Stimulated activated CD4-positive, alpha-beta T cell treated with anti-CD3 and anti-CD28 coated beads, Interleukin-4, amount 100 ng/mL, for 24 hours (primary cell): Measurements from ENCODE around the gene CRAMP1.
A peak's percentile ranks its signal among the peaks of the same experiment; 100 is the strongest.
"Not testable (repeated sequence)": the region's sequence is repeated elsewhere in the genome, so short reads cannot be mapped to it uniquely, and the experiment has no call there.

Source experiments
- DNase-seq: peaks from one replicate; pipeline ENCODE4 v3.0.0-alpha.2; 2020

CRAMP1 gene, protein sequence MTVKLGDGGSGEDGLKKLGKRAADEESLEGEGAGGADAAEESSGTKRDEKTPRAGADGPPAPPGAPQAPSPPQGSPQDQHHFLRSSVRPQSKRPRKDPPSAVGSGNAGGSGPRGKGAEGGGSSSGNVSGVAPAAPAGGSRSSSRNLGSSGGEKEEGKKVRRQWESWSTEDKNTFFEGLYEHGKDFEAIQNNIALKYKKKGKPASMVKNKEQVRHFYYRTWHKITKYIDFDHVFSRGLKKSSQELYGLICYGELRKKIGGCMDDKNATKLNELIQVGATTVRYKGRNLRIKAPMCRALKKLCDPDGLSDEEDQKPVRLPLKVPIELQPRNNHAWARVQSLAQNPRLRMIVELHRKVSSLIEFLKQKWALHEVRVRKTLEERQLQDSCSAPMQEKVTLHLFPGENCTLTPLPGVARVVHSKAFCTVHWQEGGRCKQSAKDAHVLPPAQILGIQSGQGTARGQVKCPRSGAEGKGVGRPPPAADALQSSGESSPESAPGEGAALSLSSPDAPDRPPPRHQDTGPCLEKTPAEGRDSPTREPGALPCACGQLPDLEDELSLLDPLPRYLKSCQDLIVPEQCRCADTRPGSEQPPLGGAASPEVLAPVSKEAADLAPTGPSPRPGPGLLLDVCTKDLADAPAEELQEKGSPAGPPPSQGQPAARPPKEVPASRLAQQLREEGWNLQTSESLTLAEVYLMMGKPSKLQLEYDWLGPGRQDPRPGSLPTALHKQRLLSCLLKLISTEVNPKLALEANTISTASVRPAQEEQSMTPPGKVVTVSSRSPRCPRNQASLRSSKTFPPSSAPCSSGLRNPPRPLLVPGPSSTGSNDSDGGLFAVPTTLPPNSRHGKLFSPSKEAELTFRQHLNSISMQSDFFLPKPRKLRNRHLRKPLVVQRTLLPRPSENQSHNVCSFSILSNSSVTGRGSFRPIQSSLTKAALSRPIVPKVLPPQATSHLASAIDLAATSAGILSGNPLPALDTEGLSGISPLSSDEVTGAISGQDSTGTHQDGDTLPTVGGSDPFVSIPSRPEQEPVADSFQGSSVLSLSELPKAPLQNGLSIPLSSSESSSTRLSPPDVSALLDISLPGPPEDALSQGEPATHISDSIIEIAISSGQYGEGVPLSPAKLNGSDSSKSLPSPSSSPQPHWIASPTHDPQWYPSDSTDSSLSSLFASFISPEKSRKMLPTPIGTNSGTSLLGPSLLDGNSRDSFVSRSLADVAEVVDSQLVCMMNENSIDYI (N-terminal part only)

DNA sequence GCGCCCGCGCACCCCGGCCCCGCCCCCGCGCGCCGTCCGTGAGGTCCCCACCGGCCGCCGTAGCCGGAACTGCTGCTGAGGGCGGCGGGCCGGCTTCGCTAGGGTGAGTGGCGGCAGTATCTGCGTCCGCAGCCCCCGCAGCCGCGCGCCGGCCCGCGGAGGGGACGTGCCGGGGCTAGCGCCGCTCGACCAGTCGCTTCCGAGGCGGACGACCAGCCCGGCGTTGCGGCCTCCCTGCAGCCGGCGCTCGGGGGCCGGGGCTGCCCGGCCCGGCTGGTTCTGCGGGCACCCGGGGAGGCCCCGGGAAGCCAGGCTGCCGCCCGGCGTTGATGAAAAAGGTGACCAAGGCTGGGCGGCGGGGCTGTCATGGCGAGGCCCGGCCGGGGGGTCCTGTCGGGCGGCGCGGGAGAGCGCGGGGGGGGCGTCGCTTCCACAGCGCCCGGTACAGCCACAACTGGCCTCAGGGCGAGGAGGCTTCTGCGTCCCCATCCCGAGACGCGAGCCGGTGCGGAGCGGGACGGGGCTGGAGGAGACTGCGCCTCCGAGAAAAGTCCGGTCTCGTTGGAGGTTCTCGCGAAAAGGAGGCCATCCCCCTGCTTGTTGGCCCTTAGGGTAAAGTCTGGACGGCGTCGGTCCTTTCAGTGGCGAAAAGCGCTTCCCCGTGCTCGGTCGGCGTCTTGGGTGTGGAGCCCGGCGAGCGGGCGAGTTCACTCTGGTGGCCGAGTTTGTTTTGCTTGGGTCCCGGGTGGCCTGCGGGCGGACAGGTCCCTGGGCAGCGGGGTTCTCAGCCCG, at the start of gene CRAMP1:
TSS of gene CRAMP1 (plus strand) at position 41 of the 792 bp plus-strand sequence. CDS start 2,280 bp downstream, outside the sequence.
- peak; percentile 20 for DNase-seq

DNA sequence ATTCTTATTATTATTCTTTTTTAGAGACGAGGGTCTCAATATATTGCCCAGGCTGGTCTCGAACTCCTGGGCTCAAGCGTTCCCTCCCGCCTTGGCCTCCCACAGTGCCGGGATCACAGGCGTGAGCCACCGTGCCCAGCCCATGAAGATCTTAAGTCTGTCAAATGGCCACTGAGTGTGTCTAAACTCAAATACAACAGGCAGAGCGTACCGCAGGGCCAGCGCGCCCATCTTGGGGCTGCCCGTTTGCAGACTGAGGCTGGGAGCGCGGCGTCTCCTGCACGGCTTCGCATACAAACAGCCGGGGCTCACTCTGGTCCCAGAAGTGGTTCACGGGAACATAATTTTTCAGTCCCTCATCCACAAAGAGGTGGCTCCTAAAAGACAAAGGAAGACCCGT, 48.4 kb upstream of the CRAMP1 start:
- DNase-seq: no peak

DNA sequence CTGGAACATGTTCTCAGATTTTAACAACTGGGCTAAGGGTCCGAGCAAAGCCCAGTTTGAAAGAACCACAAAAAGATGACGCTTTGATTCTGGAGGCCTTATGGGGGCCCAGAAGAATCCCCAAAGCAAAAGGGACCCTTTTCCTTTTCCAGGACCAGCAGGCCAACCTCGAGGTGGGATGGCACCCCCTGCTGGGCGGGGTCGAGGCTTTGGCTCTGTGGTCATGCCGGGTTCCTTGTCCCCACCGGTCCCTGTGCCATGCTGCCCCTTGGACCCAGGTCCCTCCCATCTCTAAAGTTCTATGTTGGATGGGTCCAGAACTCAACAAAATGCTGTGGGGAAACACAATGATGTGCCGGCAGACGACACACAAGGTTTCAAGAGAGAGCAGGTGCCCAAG, 47.8 kb upstream of the CRAMP1 start:
- DNase-seq: no peak

DNA sequence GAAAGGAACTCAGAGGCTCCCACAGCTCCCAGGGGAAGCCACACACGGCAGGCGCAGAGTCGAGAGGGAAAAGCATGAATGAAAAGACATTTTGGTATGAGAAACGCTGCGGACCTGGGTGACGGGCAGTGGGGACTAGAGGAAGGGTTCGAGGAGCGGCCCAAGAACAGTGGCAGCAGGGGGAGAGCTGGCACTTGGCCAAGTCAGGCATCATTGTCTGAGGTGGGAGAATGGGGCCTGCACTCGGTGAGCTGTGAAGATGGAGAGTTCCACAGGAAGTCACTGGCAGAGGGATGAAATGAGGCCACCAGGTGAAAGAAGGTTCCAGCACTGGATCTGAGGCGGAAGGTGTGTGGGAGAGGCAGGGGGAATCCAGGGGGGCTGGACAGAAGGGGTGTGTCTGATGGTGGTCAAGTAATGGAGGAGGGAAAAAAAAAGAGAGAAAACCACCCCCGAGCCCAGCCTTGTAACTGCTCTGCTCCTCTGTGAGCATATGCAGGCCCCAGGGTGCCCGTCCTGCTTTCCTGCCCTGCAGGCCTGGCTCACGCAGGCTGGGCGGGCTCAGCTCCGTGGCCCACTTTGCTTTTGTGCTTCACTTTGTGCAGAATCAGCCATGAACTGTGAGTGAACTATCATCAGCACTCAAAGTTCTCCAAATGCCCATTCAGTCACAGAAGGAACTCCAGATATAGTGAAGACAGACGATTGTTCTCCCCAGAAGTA, 46.9 kb upstream of the CRAMP1 start:
- no peak for DNase-seq

DNA sequence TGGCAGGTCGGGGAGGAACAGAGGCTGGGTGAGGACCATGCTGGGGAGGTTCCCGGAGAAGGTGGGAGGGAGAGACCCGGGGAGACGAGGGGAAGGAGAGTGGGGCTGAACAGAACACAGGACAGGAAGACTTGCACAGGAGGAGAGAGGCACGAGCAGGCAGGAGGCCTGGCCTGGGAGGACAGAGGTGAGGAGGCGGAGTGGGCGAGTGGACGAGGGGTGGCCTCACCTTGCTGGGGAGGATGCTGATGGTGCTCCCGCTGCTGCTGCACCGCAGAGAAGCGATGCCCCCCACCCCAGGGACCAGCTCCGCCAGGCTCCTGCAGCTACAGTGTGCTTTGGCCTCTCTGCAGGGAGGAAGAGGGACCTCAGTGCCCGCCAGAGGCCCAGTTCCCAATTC, 44.2 kb upstream of the CRAMP1 start:
- no peak for DNase-seq

DNA sequence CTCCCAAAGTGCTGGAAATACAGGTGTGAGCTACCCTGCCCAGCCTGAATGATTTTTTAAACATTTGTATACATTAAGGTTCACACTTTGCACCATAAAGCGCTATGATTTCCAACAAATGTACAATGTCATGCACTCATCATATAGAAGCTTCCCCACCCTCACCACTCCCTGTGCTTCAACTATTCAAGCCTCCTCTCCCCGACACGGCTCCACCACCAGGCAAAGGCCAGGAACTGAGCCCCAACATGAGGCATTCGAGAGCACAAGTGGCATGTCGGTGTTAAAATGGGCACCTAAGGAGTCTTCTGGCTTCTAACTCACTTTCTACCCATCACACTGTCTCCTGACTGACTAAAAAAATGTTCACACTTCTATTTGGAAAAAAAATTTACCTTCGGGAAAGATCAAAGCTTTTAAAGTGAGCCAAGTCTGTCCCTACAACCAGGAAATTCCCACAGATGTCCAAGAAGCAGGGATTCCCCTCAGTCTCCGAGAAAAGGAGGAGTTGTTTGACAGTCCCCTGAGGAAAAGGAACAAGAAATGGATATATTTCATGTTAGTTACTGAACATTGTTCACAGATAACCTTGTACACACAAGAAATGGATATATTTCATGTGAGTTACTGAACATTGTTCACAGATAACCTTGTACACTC, 41.0 kb upstream of the CRAMP1 start:
- DNase-seq: no peak

DNA sequence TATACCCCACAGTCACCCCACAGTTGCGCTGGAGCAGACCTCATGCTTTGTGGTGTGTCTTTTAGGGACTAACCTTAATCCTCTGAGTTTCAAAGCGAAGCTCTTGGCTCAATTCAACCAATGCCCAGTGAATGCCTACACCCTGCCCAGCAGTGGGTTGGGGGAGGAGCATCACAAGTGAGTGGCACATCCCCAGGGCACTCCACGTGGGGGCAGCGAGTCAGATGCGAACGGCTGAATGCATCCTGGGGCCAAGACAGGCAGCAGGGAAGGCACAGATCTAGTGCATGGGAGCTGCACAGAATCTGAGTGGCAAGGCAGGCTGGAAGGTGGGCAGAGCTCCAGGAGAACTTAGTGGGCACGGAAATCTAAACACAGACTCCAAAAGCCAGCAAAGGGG, 39.5 kb upstream of the CRAMP1 start:
- no peak for DNase-seq

DNA sequence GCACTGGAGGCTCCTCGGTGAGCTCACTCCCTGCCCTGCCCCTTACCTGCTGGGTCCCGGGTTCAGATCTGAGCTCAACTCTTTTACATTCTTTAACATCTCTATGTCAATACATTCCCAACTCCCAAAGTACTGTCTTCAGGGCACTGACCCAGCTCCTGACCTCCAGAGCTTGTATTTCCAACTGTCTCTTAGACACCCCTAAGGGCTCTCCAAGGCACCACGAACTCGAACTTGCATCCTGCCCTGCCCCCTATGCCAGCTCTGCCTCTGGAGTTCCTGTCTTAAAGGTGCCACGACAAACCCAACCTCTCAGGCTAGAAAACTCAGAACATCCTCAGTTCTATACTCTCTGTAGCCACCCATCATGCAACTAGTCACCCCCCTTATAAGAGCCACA, 38.9 kb upstream of the CRAMP1 start:
- no peak for DNase-seq

DNA sequence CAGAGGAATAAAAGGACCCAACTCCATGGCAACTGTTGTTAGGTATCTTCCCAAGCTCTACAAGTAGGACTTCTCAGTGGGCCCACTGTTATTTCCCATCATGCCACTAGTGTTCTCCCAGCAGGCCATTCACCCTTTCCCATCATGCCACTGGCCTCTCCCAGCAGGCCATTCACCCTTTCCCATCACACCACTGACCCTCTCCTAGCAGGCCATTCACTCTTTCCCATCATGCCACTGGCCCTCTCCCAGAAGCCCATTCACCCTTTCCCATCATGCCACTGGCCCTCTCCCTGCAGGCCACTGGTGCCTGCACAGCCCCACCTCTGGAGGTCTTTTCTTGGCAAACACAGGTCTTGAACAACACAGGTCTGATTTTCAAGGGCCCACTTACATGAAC, 36.6 kb upstream of the CRAMP1 start:
- DNase-seq: no peak

DNA sequence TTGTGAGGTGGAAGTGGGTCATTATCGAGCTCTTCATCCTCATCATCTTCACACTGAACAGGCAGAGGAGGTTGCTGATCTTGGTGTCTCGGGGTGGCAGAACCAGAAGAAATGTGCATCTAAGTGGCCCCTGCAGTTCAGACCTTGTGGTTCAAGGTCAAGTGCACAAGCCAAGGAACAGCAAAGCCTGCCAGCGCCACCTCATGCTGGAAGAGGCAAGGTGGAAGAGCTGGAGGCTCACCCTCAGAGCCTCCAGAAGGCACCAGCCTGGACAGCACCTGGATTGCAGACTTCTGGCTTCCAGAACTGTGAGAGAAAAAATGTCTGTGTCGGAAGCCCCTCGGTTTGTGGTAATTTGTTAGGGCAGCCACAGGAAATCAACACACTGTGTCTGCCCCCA, 32.9 kb upstream of the CRAMP1 start:
- no peak for DNase-seq

DNA sequence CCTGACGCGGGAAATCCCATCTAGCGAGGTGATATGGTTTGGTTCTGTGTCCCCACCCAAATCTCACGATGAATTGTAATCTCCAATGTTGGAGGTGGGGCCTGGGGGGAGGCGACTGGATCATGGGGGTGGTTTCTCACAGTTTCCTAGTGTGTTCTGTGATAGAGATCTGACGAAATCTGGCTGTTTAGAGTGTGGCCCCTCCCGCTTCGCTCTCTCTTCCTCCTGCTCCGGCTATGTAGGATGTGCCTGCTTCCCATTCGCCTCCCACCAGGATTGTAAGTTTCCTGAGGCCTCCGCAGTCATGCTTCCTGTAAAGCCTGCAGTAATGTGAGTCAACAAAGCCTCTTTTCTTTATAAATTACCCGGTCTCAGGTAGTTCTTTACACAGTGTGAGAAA, 31.9 kb upstream of the CRAMP1 start:
- no peak for DNase-seq

DNA sequence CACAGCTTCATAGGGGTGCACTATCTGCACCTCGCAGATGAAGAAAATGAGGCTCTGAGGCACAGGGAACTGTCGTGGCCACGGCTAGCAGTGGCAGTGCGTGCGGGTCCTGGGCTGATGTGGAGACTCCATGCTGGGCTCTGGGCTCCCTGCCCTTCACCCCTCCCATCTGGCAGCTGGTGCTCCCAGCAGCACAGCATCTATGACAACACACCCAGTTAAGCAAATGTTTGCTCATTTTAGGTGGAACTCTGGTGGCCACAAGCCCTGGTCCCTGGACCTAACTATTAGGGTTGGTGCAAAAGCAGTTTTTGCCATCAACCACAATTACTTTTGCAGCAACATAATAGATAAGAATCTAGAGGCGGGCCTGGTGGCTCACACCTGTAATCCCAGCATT, 31.2 kb upstream of the CRAMP1 start:
- DNase-seq: no peak

DNA sequence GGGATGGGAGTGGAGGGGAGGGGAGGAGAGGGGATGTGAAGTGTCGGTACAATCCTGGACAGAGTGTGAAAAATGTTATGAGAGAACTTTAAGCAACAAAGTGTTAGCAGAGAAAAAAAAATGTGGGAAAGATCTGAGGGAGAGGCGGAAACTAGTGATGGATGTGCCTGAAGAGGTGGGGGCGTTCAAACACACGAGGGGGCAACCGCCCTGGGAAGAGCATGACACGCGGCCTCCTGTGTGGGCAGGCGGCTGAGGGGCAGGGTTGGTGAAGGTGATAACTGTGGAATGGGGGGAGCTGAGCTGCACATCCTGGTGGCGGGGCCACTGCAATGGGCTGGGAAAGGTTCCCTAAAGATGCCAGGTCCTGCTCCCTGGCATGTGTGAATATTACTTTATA, 30.4 kb upstream of the CRAMP1 start:
- DNase-seq: no peak

DNA sequence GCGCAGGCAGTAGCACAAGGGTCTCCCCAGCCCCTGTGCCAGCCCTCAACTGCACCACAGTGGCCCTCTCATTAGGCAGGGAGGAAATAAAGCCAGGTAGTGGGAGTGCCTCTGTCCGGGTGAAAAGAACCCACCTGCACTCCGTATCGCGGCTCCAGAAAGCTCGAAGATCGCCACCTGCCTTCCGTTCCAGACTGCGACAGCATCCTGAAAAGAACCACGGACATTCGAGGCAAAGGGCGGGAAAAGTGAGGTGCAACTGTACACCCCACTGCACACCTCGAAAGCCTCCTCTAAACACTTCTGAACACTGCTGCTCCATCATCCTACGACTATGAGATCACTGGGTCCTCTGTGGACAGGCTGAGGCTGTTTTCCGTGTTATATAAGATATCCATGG, 29.0 kb upstream of the CRAMP1 start:
- no peak for DNase-seq

DNA sequence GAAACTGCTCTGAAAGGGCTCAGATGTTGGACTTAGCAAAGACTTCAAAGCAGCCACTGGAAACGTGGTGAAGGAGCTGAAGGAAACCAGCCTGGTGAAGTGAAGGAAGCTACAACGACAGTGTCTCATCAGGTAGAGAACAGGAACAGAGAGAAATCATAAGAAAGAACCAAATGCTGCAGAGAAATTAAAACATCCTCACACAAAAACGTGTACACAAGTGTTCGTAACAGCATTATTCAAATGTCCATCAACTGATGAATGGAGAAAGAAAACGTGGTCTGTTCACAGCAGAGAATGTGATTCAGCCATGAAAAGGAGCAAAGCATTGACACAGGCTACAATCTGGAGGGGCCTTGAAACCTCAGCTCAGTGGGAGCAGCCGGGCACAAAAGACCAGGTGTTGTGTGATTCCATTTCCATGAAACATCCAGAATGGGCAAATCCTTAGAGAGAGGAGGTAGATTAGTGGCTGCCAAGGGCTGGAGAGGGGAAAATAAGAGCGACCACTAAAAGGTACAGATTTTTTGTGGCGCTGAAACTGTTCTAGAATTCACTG, 27.2 kb upstream of the CRAMP1 start:
- no peak for DNase-seq

DNA sequence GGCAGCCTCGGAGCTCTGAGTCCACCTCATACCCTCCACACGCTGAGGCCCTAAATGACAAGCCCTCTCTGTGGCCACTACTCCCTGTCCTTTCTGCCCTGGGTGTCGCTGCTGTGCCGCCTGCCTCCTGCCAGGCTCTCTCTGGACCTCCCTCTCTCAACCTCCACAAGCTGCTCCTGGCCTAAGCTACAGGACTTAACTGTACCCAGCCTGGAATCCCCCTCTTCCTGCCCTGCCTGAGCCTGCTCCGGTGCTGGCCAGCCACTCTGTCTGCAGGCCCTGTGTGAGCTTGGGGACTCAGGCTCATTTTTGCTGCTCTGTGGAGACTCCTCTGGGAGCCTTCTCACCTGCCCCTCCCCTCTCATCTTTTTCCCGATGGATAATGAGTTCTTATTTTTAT, 21.8 kb upstream of the CRAMP1 start:
- no peak for DNase-seq

DNA sequence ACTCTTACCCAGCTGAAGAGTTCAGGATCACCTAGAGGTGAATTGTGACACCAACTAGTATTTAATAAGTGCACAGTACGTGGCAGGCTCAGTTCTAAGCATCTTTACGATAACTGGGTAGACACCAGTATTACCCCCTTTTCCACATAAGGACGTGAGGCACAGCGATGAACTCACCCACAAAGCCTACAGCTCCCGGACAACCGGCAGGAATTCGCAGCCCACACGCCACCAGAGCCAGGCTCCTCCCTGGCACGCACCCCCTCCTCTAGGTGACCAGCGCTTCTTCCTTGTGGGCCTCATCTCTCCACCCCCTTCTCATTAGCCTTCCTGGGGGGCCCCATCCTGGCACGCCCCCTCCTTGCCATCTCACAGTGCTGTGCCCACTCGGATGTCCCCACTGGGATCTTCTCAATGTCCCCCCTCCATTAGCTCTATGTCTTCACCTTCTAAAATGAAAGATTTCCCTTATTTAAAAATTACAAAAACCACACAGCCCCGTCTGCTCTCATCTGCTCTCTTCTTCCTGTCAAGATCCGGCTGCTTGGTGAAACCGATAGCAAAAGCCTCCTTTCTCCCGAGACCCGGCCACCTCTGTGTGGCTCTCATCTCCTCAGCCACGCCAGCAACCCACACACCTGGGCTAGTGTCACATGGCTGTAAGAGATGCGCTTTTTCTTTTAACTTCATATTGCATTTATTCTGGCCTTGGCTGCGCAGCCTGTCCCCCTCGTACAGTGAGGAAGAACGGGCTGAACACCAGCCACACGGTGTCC, 21.0 kb upstream of the CRAMP1 start:
- DNase-seq: no peak

DNA sequence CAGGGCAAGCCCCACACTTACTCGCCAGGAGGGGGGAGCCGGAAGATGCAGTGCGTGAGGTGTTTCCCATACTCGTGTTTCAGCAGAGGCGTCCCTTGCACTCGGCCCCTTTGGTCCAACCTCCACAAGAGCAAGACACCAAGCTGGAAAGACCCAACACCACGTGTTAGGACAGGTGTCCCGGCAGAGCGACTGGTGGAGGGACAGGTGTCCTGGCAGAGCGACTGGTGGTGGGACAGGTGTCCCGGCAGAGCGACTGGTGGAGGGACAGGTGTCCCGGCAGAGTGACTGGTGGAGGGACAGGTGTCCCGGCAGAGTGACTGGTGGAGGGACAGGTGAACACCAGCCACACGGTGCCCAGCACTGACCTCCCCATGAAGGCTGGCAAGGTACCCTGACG, 19.7 kb upstream of the CRAMP1 start:
- DNase-seq: no peak

DNA sequence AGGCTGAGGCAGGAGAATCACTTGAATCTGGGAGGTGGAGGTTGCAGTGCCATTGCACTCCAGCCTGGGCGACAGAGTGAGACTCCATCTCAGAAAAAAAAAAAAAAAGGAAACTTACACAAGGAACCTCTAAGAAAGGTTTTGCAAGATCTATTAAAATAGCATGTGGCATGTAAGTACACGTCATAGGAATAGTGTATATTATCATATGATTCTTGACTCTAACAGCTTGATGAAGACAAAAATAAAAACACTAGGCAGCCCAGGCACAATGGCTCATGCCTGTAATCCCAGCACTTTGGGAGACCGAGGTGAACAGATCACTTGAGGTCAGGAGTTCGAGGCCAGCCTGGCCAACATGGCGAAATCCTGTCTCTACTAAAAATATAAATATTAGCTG, 16.6 kb upstream of the CRAMP1 start:
- DNase-seq: not testable (repeated sequence)

DNA sequence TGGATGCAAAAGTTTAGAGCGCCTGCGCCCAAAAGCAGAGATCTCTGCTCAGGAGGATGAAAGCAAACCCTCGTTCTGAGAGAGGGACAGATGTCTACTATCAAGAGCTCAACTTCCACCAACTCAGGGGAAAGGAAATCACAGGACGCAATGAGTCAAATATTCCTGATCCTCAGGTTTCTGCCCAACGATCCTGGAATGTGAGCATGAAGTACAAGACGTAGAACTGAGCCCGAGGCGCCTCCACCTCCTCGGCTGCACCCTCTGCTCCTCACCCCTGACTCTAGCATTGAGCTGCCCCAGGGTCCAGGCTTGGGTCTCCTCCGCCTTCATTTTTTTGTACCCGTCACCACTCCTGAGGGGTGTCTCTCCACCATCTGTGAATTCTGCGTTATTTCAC, 15.6 kb upstream of the CRAMP1 start:
- DNase-seq: no peak
